BJ (cell line): Measurements from ENCODE around the gene PIGX. TPM values are rescaled to one million over a fixed set of nuclear protein-coding genes. Genes with fewer than 3 reads are reported as not detected.

Experiments used
- CTCF ChIA-PET: fragments of 350-600 bp; formaldehyde crosslinking; extraction: SDS; loops from one replicate; lab custom pipeline; 2021; ENCODE audit warnings: antibody characterized with exemption, inconsistent platforms; lab: Yijun Ruan, JAX
- POLR2A ChIA-PET: fragments of 300-600 bp; sonication (Branson Sonifier 250); formaldehyde crosslinking; extraction: SDS; loops from one replicate; lab custom pipeline; 2021; ENCODE audit warnings: antibody characterized with exemption; lab: Charles Lee
- DNase-seq: peaks from one replicate; pipeline ENCODE4 v3.0.0-alpha.2; 2011; ENCODE audit warnings: low read depth
- H3K27me3 ChIP-seq: 2 replicates; pipeline ENCODE4 v1.6.0; 2011; ENCODE audit warnings: low read length; ENCODE audit not compliant: control insufficient read depth, insufficient read depth
- H3K36me3 ChIP-seq: 2 replicates; pipeline ENCODE4 v1.5.1; 2011; ENCODE audit warnings: low read length; ENCODE audit not compliant: control insufficient read depth, insufficient read depth
- H3K4me3 ChIP-seq: 2 replicates; pipeline ENCODE4 v1.5.1; 2011; ENCODE audit warnings: low read depth, mild to moderate bottlenecking, control low read depth, low read length
- polyA plus RNA-seq: library from polyadenylated mRNA; depleted of rRNA; stranded (reverse); fragments of >200 nt; gene quantifications from 2 replicates; pipeline ENCODE4 v1.2.3, GENCODE V29; 2011
- TF ChIP-seq, protein P1 (sequence below): IDR thresholded peaks from 2 replicates; pipeline ENCODE4 v1.5.1; 2011; ENCODE audit warnings: low read depth, mild to moderate bottlenecking, control low read depth, inconsistent platforms, low read length, moderate library complexity; ENCODE audit not compliant: insufficient read depth

The PIGX gene
- polyA plus RNA-seq, 1 experiment = 7.8 TPM

DNA sequence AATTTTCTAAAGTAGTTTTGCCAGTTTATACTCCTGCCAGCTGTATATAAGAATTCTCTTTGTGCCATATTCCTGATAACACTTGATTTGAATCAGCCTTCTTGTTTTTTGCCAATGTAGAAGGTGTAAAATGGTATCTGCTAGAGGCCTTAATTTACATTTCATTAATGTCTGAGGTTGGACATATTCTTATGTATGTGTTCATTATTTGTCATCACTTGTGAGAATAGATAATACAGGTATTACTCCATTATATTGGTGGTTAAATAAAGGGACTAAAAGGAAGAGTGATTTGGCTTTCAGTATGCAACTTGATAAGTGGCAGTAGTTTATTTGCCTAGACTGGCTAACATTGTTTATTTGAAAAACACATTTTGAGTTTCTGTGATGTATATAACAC lies 53.3 kb downstream of the PIGX start:
- Histone ChIP-seq H3K27me3 (no peaks in the 10 kb centered on the region), H3K36me3 (no peaks in the 10 kb centered on the region), H3K4me3 (no peak overlapping the region)
- DNase-seq = no peak
- POLR2A ChIA-PET = no interaction called here
- CTCF ChIA-PET = no interaction called here
- TF ChIP-seq, protein P1, sequence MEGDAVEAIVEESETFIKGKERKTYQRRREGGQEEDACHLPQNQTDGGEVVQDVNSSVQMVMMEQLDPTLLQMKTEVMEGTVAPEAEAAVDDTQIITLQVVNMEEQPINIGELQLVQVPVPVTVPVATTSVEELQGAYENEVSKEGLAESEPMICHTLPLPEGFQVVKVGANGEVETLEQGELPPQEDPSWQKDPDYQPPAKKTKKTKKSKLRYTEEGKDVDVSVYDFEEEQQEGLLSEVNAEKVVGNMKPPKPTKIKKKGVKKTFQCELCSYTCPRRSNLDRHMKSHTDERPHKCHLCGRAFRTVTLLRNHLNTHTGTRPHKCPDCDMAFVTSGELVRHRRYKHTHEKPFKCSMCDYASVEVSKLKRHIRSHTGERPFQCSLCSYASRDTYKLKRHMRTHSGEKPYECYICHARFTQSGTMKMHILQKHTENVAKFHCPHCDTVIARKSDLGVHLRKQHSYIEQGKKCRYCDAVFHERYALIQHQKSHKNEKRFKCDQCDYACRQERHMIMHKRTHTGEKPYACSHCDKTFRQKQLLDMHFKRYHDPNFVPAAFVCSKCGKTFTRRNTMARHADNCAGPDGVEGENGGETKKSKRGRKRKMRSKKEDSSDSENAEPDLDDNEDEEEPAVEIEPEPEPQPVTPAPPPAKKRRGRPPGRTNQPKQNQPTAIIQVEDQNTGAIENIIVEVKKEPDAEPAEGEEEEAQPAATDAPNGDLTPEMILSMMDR = no peak

DNA sequence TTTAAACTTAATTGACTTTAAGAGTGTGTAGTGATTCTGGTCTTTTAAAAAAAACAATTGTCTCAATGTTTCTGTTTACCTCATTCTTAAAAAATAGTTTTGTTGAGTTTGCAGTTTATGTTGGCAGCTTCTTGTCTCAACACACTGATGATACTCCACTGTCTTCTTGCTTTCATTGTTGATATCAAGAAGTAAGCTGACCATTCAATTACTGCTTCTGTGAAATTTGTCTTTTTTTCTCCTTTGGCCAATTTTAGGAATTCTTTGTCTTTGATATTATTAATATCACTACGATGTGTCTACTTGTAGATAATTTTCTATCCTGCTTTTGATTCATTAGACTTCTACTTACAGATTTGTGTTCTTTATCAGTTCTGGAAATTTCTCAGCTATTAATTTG lies 58.9 kb downstream of the PIGX start:
- Histone ChIP-seq H3K27me3 (no peaks in the 10 kb centered on the region), H3K36me3 (no peaks in the 10 kb centered on the region), H3K4me3 (no peak overlapping the region)
- CTCF ChIA-PET = interaction anchor here (1.0 kb wide), 1 partner anchor 9 kb away, joined by 3 read pairs; no protein-coding TSS in a partner anchor
- POLR2A ChIA-PET = no interaction called here
- TF ChIP-seq, protein P1 = no peak
- DNase-seq = no peak

DNA sequence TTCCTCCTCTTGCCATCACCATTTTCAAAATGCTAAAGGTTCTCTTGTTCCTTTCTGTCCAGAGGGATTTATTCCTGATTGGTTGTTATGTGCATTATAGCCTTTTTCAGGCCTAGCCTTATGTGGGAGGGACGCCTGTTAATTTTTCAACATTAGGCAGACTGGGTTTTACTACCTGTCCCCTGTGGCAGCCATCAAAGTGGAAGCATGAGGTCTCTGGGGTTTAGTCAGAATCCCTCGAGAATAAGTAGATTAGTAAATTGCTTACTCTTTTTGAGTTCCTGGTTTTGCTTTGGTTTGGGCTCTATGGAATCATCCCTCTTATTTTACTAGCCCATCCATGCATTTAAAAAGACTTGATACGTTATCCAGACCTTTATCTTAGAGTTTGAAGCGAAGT lies 59.9 kb downstream of the PIGX start:
- CTCF ChIA-PET = no interaction called here
- Histone ChIP-seq H3K36me3 (no peaks in the 10 kb centered on the region), H3K27me3 (no peaks in the 10 kb centered on the region), H3K4me3 (no peak overlapping the region)
- DNase-seq = no peak
- TF ChIP-seq, protein P1 = no peak
- POLR2A ChIA-PET = no interaction called here

DNA sequence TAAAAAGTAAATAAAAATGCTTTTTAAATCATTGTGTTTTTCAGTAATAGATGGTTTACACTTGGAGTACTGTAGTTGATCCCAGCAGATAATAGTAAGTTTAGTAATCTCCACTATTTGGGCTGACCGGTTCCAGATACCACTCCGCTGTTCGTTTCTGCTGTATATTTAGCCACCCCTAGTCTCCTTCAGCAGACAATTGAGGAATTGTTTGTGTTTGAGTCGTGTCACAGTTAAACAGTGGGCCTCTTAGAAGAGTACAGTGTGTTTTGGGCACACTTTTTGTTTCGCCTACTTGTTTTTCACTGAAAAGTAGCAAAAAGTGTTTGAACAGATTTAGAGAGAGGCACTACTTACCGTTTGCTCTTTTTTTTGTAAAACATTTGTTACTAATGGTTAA lies 60.7 kb downstream of the PIGX start:
- no peak overlapping the region for H3K4me3 ChIP-seq
- no peaks in the 10 kb centered on the region for H3K36me3 ChIP-seq
- ChIA-PET POLR2A (no interaction called here), CTCF (no interaction called here)
- no peak for DNase-seq
- H3K27me3 ChIP-seq = no peaks in the 10 kb centered on the region
- TF ChIP-seq, protein P1 = no peak

DNA sequence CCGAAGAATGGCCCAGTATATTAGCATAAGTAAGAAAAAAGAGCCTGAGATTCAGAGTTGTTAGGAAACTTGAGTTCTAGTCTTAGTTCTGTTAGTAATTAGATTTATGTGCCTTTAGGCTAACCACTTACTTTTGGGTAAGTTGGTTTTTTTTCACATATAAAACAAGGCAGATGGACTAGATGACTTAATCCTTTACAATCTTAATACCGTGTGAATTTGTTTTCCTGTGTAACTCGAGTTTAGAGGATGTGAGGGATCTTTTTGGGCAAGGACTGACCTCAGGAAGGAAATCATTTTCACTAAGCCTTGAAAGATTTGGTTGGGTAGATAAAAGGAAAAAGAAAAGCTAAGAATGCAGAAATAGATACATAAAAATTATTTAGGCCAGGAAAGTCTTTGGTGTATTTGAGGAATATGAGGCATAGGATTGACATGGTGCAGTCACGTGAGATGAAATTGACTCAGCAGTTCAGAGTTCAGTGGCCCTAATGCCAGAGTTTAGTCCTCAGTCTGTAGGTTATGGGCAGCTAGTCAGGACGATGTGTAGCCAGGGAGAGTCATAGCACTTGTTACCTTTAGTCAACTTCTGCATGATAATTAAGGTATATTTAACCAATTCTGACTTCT lies 62.1 kb downstream of the PIGX start:
- TF ChIP-seq, protein P1 = no peak
- H3K36me3 ChIP-seq = no peaks in the 10 kb centered on the region
- no peak overlapping the region for H3K4me3 ChIP-seq
- ChIA-PET POLR2A (no interaction called here), CTCF (interaction anchor here (1.0 kb wide), 1 partner anchor 165 kb away, joined by 3 read pairs; no protein-coding TSS in a partner anchor)
- peak; percentile 70 for DNase-seq
- no peaks in the 10 kb centered on the region for H3K27me3 ChIP-seq
